Keratinocyte (primary cell): ENCODE results near the gene NAA16. TPM values are rescaled to one million over a fixed set of nuclear protein-coding genes. Genes with fewer than 3 reads are reported as not detected.

Experiments
- DNase-seq: peaks from one replicate; pipeline ENCODE4 v3.0.0-alpha.2; 2011; ENCODE audit warnings: low read depth, missing footprints, low spot score
- FAIRE-seq: peaks from 2 replicates; lab custom pipeline; 2011; peaks lifted over from hg19 to GRCh38; lab: Jason Lieb, UNC
- H2AFZ ChIP-seq: 2 replicates; pipeline ENCODE4 v1.6.0; 2012; ENCODE audit warnings: low read length, control low read depth, inconsistent platforms; ENCODE audit not compliant: control insufficient read depth
- H3K27ac ChIP-seq: 2 replicates; pipeline ENCODE4 v1.5.1; 2011; ENCODE audit warnings: low read length; ENCODE audit not compliant: control insufficient read depth, insufficient read depth
- H3K27me3 ChIP-seq: 3 replicates; pipeline ENCODE4 v1.6.0; 2011; ENCODE audit warnings: low read length; ENCODE audit not compliant: control insufficient read depth, insufficient read depth; ENCODE audit errors: extremely low read depth
- H3K36me3 ChIP-seq, 2 experiments: 2 replicates in 1 of 2; 3 replicates in 1 of 2; pipeline ENCODE4 v1.5.1; 2011; ENCODE audit warnings: low read length in 2 of 2, mild to moderate bottlenecking in 1 of 2; ENCODE audit not compliant: control insufficient read depth in 2 of 2, insufficient read depth in 2 of 2; ENCODE audit errors: extremely low read depth in 1 of 2
- H3K4me1 ChIP-seq: 3 replicates; pipeline ENCODE4 v1.5.1; 2011; ENCODE audit warnings: low read length; ENCODE audit not compliant: control insufficient read depth, insufficient read depth; ENCODE audit errors: extremely low read depth
- H3K4me2 ChIP-seq: 3 replicates; pipeline ENCODE4 v1.6.0; 2011; ENCODE audit warnings: low read depth, low read length; ENCODE audit not compliant: control insufficient read depth, insufficient read depth; ENCODE audit errors: extremely low read depth
- H3K4me3 ChIP-seq, 3 experiments: fragments of 200-600 bp in 1 of 3; sonication (generic) in 1 of 3; 2 replicates in 2 of 3; 3 replicates in 1 of 3; pipeline ENCODE4 v1.5.1; 2011 to 2016; ENCODE audit warnings: low read length in 3 of 3, mild to moderate bottlenecking in 3 of 3, control low read depth in 2 of 3, inconsistent platforms in 1 of 3, low read depth in 1 of 3, mixed read lengths in 1 of 3, mixed run types in 1 of 3, moderate library complexity in 1 of 3; ENCODE audit not compliant: control insufficient read depth in 2 of 3, insufficient read depth in 2 of 3; ENCODE audit errors: extremely low read depth in 1 of 3
- H3K79me2 ChIP-seq: 2 replicates; pipeline ENCODE4 v1.6.0; 2012; ENCODE audit warnings: low read length; ENCODE audit not compliant: control insufficient read depth, insufficient read depth
- H3K9ac ChIP-seq: 3 replicates; pipeline ENCODE4 v1.6.0; 2011; ENCODE audit warnings: low read length; ENCODE audit not compliant: control insufficient read depth, insufficient read depth; ENCODE audit errors: extremely low read depth
- H3K9me1 ChIP-seq: 3 replicates; pipeline ENCODE4 v1.6.0; 2011; ENCODE audit warnings: low read length; ENCODE audit not compliant: control insufficient read depth, insufficient read depth; ENCODE audit errors: extremely low read depth
- H3K9me3 ChIP-seq: 2 replicates; pipeline ENCODE4 v1.5.1; 2012; ENCODE audit warnings: low read depth, low read length; ENCODE audit not compliant: control insufficient read depth
- H4K20me1 ChIP-seq: 3 replicates; pipeline ENCODE4 v1.6.0; 2011; ENCODE audit warnings: low read length; ENCODE audit not compliant: control insufficient read depth, insufficient read depth; ENCODE audit errors: extremely low read depth
- EZH2 ChIP-seq: IDR thresholded peaks from one replicate; pipeline ENCODE4 v1.6.1; 2012; ENCODE audit warnings: inconsistent platforms, mild to moderate bottlenecking, low read length, moderate library complexity
- dilution Hi-C: fragments of 300-500 bp; cut with MboI; formaldehyde crosslinking; loops from one replicate; pipeline ENCODE4 v1.7.0; 2020; ENCODE audit warnings: low sequenced_read_pairs; ENCODE audit not compliant: extremely low pct_ligation_motif_present
- polyA plus RNA-seq, 5 experiments: library from polyadenylated mRNA; depleted of rRNA in 3 of 5; stranded (reverse) in 3 of 5; stranded (forward) in 1 of 5; unstranded in 1 of 5; fragments of >200 nt; gene quantifications; 1 replicate in 1 of 5; 2 replicates in 3 of 5; 3 replicates in 1 of 5; pipeline versions ENCODE4 v1.2.1 to v1.2.3, GENCODE V29; 2011 to 2012; ENCODE audit warnings: missing spikeins in 2 of 5, low read depth in 1 of 5, low replicate concordance in 1 of 5
- TF ChIP-seq, protein P1 (sequence below), 3 experiments: IDR thresholded peaks in 1 of 3; conservative IDR thresholded peaks in 1 of 3; optimal IDR thresholded peaks in 1 of 3; 2 replicates in 2 of 3; 3 replicates in 1 of 3; pipeline versions ENCODE3 to v1.5.1; 2011; ENCODE audit warnings: low read length in 3 of 3, mild to moderate bottlenecking in 3 of 3, moderate library complexity in 2 of 3, control low read depth in 1 of 3, inconsistent platforms in 1 of 3; ENCODE audit not compliant: insufficient read depth in 2 of 3; ENCODE audit errors: extremely low read depth in 1 of 3

The NAA16 gene
- polyA plus RNA-seq, 1 donor (not counting 4 experiments of a cell fraction or from before 2014, with no cell fraction given) = 12.0 TPM

GRCh38 chr13:41411060-41411459 is 100.0 kb downstream of the NAA16 start:
- Histone ChIP-seq H3K9ac (no peak overlapping the region), H3K9me1 (no peaks in the 10 kb centered on the region), H3K27ac (no peak overlapping the region), H3K4me2 (no peak overlapping the region), H4K20me1 (no peaks in the 10 kb centered on the region), H2AFZ (no peak overlapping the region), H3K9me3 (no peaks in the 10 kb centered on the region), H3K79me2 (no peaks in the 10 kb centered on the region), H3K4me3 (no peak overlapping the region), H3K27me3 (no peaks in the 10 kb centered on the region), H3K4me1 (peaks cover 4% of the 10 kb centered on the region), H3K36me3 (no peaks in the 10 kb centered on the region)
- dilution Hi-C loops = no loop called here
- DNase-seq (no peak), FAIRE-seq (no peak)
- TF ChIP-seq, protein P1, sequence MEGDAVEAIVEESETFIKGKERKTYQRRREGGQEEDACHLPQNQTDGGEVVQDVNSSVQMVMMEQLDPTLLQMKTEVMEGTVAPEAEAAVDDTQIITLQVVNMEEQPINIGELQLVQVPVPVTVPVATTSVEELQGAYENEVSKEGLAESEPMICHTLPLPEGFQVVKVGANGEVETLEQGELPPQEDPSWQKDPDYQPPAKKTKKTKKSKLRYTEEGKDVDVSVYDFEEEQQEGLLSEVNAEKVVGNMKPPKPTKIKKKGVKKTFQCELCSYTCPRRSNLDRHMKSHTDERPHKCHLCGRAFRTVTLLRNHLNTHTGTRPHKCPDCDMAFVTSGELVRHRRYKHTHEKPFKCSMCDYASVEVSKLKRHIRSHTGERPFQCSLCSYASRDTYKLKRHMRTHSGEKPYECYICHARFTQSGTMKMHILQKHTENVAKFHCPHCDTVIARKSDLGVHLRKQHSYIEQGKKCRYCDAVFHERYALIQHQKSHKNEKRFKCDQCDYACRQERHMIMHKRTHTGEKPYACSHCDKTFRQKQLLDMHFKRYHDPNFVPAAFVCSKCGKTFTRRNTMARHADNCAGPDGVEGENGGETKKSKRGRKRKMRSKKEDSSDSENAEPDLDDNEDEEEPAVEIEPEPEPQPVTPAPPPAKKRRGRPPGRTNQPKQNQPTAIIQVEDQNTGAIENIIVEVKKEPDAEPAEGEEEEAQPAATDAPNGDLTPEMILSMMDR (optimal IDR thresholded peaks at IDR 0.05 in 1 of 3, IDR thresholded peaks at IDR 0.05 in 1 of 3, conservative IDR thresholded peaks at IDR 0.05 in 1 of 3; ENCODE audit: extremely low read depth in 1 of 3, insufficient read depth in 2 of 3, low read length in 3 of 3) = no peak
- TF ChIP-seq EZH2 = no peak

GRCh38 chr13:41411522-41411921 is 100.5 kb downstream of the NAA16 start:
- Histone ChIP-seq H3K4me2 (no peak overlapping the region), H3K9me1 (no peaks in the 10 kb centered on the region), H3K36me3 (no peaks in the 10 kb centered on the region), H3K27ac (no peak overlapping the region), H3K9ac (no peak overlapping the region), H3K27me3 (no peaks in the 10 kb centered on the region), H3K4me1 (peaks cover 4% of the 10 kb centered on the region), H3K79me2 (no peaks in the 10 kb centered on the region), H3K9me3 (no peaks in the 10 kb centered on the region), H4K20me1 (no peaks in the 10 kb centered on the region), H2AFZ (no peak overlapping the region), H3K4me3 (no peak overlapping the region)
- no peak for TF ChIP-seq EZH2
- TF ChIP-seq, protein P1 (optimal IDR thresholded peaks at IDR 0.05 in 1 of 3, IDR thresholded peaks at IDR 0.05 in 1 of 3, conservative IDR thresholded peaks at IDR 0.05 in 1 of 3; ENCODE audit: extremely low read depth in 1 of 3, insufficient read depth in 2 of 3, low read length in 3 of 3) = peak; percentile 26 to 68 (median 40)
- dilution Hi-C loops = no loop called here
- no peak for FAIRE-seq
- DNase-seq = no peak
